ENCODE results near the gene SPATA25.

Gene SPATA25

DNA sequence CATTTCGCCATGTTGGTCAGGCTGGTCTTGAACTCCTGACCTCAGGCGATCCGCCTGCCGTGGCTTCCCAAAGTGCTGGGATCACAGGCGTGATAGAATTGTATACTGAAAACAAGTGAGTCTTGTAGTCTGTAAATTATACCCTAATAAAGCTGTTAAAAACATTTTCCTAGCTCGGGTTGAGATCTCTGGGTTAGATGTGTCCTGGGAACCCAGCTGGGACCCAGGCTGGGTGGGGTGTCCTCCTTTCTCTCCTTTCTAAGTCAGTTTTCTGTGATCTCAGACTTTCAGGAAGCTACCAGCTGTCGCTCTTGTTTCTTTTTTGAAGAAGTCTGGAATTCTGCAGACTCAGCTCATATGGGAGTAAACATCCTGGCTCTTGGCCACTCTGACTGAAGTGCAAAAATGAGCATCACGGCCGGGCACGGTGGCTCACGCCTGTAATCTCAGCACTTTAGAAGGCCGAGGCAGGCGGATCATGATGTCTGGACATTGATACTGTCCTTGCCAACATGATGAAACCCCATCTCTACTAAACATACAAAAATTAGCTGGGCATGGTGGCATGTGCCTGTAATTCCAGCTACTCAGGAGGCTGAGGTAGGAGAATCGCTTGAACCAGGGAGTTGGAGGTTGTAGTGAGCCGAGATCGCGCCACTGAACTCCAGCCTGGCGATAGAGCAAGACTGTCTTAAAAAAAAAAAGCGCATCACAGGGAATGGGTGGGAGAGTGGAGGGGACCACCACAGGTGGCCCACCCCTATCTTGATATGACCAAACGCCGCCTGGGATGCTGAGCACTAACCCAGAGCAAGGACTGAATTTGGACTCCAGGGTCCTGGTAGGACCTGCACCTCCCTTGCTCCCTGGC is 37.2 kb upstream of the SPATA25 start:
- Histone ChIP-seq H3K9ac (ENCODE audit: low read length) (no peak overlapping the region), H2AFZ (ENCODE audit: low read depth, low read length, severe bottlenecking) (no peak overlapping the region)

DNA sequence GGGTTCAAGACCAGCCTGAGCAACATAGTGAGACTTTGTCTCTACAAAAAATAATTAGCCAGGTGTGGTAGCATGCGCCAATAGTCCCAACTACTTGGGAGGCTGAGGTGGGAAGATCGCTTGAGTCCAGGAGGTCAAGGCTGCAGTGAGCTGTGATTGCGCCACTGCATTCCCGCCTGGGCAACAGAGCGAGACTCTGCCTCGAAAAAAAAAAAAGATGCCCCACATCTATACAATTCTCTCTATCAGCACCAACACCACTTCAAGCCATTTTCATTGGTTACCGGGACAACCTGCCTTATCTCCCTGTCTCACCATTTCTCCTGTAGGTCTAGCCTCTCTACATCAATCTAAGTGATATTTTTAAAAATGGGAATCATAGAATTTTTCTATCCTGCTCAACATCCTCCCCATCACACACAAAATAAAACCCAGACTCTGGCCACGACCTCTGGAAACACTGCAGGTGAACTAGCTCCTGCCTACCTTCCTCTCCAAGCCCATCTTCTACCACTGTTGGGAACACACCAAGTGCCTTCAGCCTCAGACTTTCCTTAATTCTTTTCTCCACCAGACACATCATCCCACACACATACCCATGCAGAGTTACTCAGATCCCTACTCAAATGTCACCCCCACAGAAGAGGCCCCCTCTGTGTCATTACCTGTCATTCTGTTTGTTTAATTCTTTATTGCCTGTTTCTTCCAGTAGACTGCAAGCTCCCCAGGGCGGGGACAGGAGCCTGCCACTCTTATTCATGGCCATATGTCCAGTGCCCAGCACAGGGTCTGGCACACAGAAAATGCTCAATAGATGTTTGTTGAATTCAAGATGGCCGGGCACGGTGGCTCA is 34.1 kb upstream of the SPATA25 start:
- Histone ChIP-seq H3F3A (ENCODE audit: insufficient read depth) (no peaks in the 10 kb centered on the region), H3K4me2 (ENCODE audit: low read depth, low read length, poor library complexity, severe bottlenecking) (no peak overlapping the region), H3K4me3 (ENCODE audit: insufficient read depth, low read length, poor library complexity, severe bottlenecking) (no peak overlapping the region), H3K27ac (ENCODE audit: low read depth, low read length) (no peak overlapping the region), H3K9me2 (replicated peaks; ENCODE audit: insufficient read depth, low read length) (no peaks in the 10 kb centered on the region), H3K36me3 (ENCODE audit: low read length) (no peaks in the 10 kb centered on the region), H4K20me1 (ENCODE audit: low read depth, low read length) (no peaks in the 10 kb centered on the region), H3K9me3 (ENCODE audit: insufficient read depth, low read length) (no peaks in the 10 kb centered on the region), H3K9ac (ENCODE audit: low read length) (no peak overlapping the region), H3K79me2 (ENCODE audit: insufficient read depth, low read length) (no peaks in the 10 kb centered on the region), H3K27me3 (ENCODE audit: low read length) (no peaks in the 10 kb centered on the region), H2AFZ (ENCODE audit: low read depth, low read length, severe bottlenecking) (no peak overlapping the region)
- TF ChIP-seq EZH2phosphoT487 (conservative IDR thresholded peaks at IDR 0.05; ENCODE audit: low read length), result no peak

More for the DNA sequence above, 37.2 kb upstream of the SPATA25 start:
- Histone ChIP-seq H4K20me1 (ENCODE audit: low read depth, low read length) (no peaks in the 10 kb centered on the region), H3K4me3 (ENCODE audit: insufficient read depth, low read length, poor library complexity, severe bottlenecking) (no peak overlapping the region), H3K27ac (ENCODE audit: low read depth, low read length) (no peak overlapping the region), H3K36me3 (ENCODE audit: low read length) (no peaks in the 10 kb centered on the region), H3K27me3 (ENCODE audit: low read length) (no peaks in the 10 kb centered on the region), H3K9me2 (replicated peaks; ENCODE audit: insufficient read depth, low read length) (no peaks in the 10 kb centered on the region), H3K4me2 (ENCODE audit: low read depth, low read length, poor library complexity, severe bottlenecking) (no peak overlapping the region), H3K9me3 (ENCODE audit: insufficient read depth, low read length) (no peaks in the 10 kb centered on the region), H3F3A (ENCODE audit: insufficient read depth) (no peaks in the 10 kb centered on the region), H3K79me2 (ENCODE audit: insufficient read depth, low read length) (no peaks in the 10 kb centered on the region)
- TF ChIP-seq, protein P1, sequence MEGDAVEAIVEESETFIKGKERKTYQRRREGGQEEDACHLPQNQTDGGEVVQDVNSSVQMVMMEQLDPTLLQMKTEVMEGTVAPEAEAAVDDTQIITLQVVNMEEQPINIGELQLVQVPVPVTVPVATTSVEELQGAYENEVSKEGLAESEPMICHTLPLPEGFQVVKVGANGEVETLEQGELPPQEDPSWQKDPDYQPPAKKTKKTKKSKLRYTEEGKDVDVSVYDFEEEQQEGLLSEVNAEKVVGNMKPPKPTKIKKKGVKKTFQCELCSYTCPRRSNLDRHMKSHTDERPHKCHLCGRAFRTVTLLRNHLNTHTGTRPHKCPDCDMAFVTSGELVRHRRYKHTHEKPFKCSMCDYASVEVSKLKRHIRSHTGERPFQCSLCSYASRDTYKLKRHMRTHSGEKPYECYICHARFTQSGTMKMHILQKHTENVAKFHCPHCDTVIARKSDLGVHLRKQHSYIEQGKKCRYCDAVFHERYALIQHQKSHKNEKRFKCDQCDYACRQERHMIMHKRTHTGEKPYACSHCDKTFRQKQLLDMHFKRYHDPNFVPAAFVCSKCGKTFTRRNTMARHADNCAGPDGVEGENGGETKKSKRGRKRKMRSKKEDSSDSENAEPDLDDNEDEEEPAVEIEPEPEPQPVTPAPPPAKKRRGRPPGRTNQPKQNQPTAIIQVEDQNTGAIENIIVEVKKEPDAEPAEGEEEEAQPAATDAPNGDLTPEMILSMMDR (IDR thresholded peaks at IDR 0.05; ENCODE audit: insufficient read depth, low read length, poor library complexity, severe bottlenecking), result no peak
- TF ChIP-seq EZH2phosphoT487 (conservative IDR thresholded peaks at IDR 0.05; ENCODE audit: low read length), result no peak

DNA sequence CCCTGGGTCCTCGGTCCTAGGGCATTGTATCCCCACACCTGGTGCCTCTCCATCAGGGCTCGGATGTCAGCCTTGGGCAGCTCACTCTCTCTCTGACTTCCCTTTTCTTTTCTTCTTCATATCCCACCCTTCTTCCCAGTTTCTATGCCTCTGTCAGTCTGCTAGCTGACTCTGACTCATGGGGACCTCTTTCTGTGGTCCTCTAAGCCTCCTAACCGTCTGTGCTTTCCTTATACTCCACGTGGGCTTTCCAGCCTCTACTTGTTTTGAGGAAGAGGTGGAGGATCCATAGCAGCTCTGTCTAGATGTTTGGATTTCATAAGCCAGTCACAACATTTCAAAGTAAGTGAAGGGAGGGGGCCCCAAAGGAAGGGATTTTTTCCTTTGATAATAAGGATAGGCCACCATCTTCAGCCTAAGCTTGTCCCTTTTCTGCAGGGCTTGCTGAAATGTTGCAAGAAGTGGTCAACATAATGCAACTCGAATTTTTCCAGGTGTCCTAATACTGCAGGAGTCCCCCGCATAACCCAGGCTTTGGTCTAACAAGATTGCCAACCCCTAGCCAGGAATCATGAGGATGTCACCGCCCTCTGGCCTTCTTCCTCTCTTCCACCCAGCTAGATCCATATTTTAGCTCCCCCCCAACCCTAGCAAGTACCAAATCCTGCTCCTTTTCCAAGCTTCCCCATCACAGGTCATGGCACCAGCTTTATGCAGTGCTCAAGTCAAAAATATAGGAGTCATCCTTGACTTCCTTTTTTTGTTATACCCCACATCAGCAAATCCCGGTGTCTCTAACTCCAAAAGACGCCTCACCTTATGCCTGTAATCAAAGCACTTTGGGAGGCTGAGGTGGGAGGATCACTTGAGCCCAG is 33.3 kb upstream of the SPATA25 start:
- Histone ChIP-seq H3K9me3 (ENCODE audit: insufficient read depth, low read length) (no peaks in the 10 kb centered on the region), H3K9ac (ENCODE audit: low read length) (no peak overlapping the region), H3K79me2 (ENCODE audit: insufficient read depth, low read length) (no peaks in the 10 kb centered on the region), H4K20me1 (ENCODE audit: low read depth, low read length) (no peaks in the 10 kb centered on the region), H3K27ac (ENCODE audit: low read depth, low read length) (no peak overlapping the region), H3K27me3 (ENCODE audit: low read length) (no peaks in the 10 kb centered on the region), H3F3A (ENCODE audit: insufficient read depth) (no peaks in the 10 kb centered on the region), H3K36me3 (ENCODE audit: low read length) (no peaks in the 10 kb centered on the region), H3K4me2 (ENCODE audit: low read depth, low read length, poor library complexity, severe bottlenecking) (no peak overlapping the region), H2AFZ (ENCODE audit: low read depth, low read length, severe bottlenecking) (no peak overlapping the region), H3K4me3 (ENCODE audit: insufficient read depth, low read length, poor library complexity, severe bottlenecking) (no peak overlapping the region), H3K9me2 (replicated peaks; ENCODE audit: insufficient read depth, low read length) (no peaks in the 10 kb centered on the region)
- no peak for TF ChIP-seq EZH2phosphoT487 (conservative IDR thresholded peaks at IDR 0.05; ENCODE audit: low read length)
- TF ChIP-seq, protein P1 (IDR thresholded peaks at IDR 0.05; ENCODE audit: insufficient read depth, low read length, poor library complexity, severe bottlenecking), result no peak
